GOT3 (cell line): ENCODE data around the gene TACC3.

Experiments used
- DNase-seq: peaks from one replicate; lab custom pipeline; 2025; ENCODE audit warnings: mixed read lengths; lab: John Stamatoyannopoulos, UW

TACC3 gene

GRCh38 chr4:1703867-1704266 lies 17.5 kb upstream of the TACC3 start:
- no peak for DNase-seq

GRCh38 chr4:1705732-1706131 lies 15.6 kb upstream of the TACC3 start:
- no peak for DNase-seq

GRCh38 chr4:1706358-1706757 lies 15.0 kb upstream of the TACC3 start:
- DNase-seq = no peak

- DNase-seq = no peak
Observed at GRCh38 chr4:1708581-1708980, 12.7 kb upstream of the TACC3 start.

- DNase-seq = no peak
Observed at GRCh38 chr4:1711055-1711570, 10.2 kb upstream of the TACC3 start.

GRCh38 chr4:1711571-1712215 lies 9.6 kb upstream of the TACC3 start:
- no peak for DNase-seq

- peak; percentile 84 for DNase-seq
Observed at GRCh38 chr4:1712216-1713002, 8.9 kb upstream of the TACC3 start, which contains the start of gene SLBP. SLBP (minus strand) TSS chr4:1712319; CDS start chr4:1712188, 131 bp downstream.

- no peak for DNase-seq
Observed at GRCh38 chr4:1713003-1713851, 8.1 kb upstream of the TACC3 start.

GRCh38 chr4:1714303-1715001 lies 6.9 kb upstream of the TACC3 start:
- no peak for DNase-seq

- DNase-seq = no peak
Observed at GRCh38 chr4:1715002-1715758, 6.1 kb upstream of the TACC3 start.

- DNase-seq = no peak
Observed at GRCh38 chr4:1716065-1716945, 5.0 kb upstream of the TACC3 start.

- DNase-seq = no peak
Observed at GRCh38 chr4:1717129-1718094, 3.9 kb upstream of the TACC3 start.

GRCh38 chr4:1718095-1718850 lies 3.0 kb upstream of the TACC3 start:
- DNase-seq = no peak

GRCh38 chr4:1720163-1720983 lies 948 bp upstream of the TACC3 start:
- no peak for DNase-seq

- DNase-seq = no peak
Observed at GRCh38 chr4:1721666-1722550, 587 bp downstream of the TACC3 start.

GRCh38 chr4:1722551-1723118 lies 1.3 kb downstream of the TACC3 start:
- DNase-seq = no peak
